ENCODE measurements around the gene ABAT.
"Not testable (repeated sequence)": the region's sequence is repeated elsewhere in the genome, so short reads cannot be mapped to it uniquely, and the experiment has no call there.

ABAT gene

DNA sequence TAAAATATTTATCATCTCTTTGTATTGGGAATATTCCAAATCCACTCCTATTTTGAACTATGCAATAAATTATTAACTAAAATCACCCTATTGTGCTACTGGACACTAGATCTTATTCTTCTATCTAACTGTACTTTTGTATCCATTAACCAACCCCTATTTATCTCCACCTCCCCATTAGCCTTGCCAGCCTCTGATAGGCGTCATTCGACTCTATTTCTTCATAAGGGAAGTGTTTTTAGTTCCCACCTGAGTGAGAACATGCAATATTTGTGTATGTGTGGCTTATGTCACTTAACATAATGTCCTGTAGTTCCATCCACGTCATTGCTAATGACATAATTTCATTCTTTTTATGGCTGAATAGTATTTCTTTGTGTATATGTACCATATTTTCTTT lies 99.1 kb downstream of the ABAT start:
- in situ Hi-C loops (cut with MboI; ENCODE audit: low sequenced_read_pairs) = no loop called here

- in situ Hi-C loops (cut with MboI; ENCODE audit: low sequenced_read_pairs) = no loop called here
Measured at GRCh38 chr16:8774208-8774607, 99.8 kb downstream of the ABAT start.

DNA sequence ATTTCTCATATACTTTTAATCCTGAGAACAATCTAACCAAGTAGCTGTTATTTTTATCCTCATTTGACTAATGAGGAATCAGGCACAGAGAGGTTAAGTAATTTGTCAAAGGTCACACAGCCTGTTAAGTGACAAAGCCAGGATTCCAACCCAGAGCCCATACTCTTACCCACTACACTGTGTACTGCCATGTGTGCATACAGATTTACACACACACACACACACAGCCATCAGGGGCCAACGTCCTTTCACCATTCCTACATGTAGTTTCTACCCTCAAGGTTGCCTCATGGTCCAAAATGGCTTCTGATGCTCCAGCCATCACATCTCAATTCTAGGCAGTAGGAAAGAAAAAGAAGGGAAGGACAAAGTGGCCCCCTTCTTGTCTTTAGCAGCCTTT lies 100.9 kb downstream of the ABAT start:
- in situ Hi-C loops (cut with MboI; ENCODE audit: low sequenced_read_pairs) = loop anchor here (25.0 kb wide), 1 partner anchor 213 kb away; no protein-coding TSS in a partner anchor

- in situ Hi-C loops (cut with MboI; ENCODE audit: low sequenced_read_pairs) = loop anchor here (25.0 kb wide), 1 partner anchor 214 kb away; no protein-coding TSS in a partner anchor
Measured at GRCh38 chr16:8776129-8776584, 101.7 kb downstream of the ABAT start.

DNA sequence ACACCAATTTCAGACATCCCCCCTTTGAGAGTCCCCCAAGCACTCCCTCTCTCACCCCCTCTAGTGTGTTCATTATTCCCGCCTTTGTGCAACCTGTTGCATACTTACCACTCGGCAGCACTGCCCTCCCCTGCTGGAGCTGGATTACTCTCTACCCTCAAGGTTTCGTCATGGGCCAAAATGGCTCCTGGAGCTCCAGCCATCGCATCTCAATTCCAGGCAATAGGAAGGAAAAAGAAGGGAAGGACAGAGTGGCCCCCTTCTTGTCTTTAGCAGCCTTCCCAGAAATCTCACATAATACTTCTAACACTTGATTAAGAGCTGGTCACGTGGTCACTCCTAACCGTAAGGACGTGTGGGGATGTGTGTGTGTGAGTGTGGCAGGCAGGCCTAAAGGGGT lies 102.8 kb downstream of the ABAT start:
- in situ Hi-C loops (cut with MboI; ENCODE audit: low sequenced_read_pairs) = loop anchor here (25.0 kb wide), 1 partner anchor 215 kb away; no protein-coding TSS in a partner anchor

DNA sequence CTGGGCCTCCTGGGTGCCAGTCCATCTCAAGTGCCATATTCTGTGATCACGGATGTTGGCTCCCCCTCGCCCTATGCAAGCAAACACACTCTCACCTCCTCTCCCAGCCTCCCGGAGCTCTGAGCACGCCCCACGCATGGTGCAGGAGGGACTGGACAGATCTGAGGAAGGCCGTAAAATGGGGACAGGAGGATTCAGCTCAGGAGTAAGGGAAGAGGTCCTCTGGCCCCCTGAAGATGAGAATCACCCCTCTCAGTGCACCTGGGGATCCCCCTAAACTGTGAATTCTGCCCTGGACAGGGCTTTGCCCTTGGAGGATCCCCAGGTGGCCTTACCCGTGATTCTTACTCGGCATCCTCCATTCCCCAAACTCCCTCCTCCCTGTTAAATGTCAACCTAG lies 107.4 kb downstream of the ABAT start:
- in situ Hi-C loops (cut with MboI; ENCODE audit: low sequenced_read_pairs) = loop anchor here (25.0 kb wide), 1 partner anchor 219 kb away; no protein-coding TSS in a partner anchor

DNA sequence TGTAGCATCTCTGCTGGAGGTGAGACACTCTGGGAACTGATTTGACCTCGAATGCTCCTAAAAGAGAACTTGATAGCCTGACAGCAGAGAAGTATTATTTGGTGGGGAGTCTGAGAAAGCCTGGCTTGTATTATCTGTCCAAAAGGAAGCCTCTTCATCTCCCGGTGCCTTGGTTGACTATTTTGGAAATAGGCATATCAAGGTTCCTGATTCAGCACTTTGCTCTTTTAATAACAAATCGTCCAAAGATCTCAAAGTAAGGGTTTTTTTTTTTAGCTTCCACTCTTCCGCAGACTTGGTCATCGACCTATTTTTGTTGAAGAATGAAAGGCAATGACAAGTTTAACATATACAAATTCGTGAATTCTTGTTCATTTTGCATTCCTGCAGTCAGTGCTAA lies 108.3 kb downstream of the ABAT start:
- in situ Hi-C loops (cut with MboI; ENCODE audit: low sequenced_read_pairs) = loop anchor here (25.0 kb wide), 1 partner anchor 220 kb away; no protein-coding TSS in a partner anchor

DNA sequence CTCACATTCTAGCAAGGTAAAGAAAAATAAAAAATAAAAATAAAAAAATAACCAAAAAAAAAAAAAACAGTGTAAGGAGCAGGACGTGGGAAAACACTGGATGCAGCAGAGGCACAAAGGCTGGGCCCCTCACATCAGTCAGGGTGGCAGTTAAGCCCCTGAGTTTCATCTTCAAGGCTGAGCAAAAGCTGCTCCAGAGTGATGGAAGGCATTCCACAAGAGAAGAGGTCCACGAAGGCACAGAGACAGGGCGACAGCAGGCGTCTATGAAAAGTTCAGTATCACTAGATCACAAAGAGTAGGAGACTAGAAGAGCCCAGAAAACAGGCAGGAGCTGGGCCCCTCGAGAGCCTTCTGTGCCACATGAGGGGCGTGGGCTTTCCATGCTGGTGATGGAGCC lies 111.0 kb downstream of the ABAT start:
- in situ Hi-C loops (cut with MboI; ENCODE audit: low sequenced_read_pairs) = loop anchor here (25.0 kb wide), 1 partner anchor 223 kb away; no protein-coding TSS in a partner anchor

GRCh38 chr16:8786316-8786715 lies 111.9 kb downstream of the ABAT start:
- in situ Hi-C loops (cut with MboI; ENCODE audit: low sequenced_read_pairs) = loop anchor here (25.0 kb wide), 1 partner anchor 224 kb away; no protein-coding TSS in a partner anchor

DNA sequence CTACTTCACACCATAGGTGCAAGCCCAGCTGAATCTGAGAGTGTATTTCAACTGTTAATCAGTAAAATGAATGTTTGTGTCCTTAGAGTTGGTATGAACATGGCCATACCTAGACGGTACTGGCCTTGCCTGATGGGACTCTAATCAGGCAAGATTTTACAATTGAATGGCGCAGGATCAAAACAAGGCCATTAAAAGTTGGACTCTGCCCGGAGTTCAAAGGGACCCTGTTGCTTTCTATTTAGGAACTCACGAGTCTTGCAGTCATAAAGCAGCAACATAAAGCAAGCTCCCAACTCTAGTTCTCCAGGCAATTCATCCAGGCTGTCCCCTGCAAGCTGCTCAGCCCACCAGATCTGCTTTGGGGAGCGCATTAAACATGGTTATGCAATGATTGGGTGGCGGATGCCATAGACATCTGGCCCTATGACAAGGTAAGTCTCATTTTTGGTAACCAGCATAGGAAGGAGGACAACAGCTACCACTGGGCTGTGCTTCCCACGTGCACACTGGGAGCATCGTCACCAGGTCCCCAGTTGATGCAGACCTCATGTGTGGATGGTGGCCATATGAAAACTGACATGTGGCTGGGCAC lies 114.3 kb downstream of the ABAT start:
- in situ Hi-C loops (cut with MboI; ENCODE audit: low sequenced_read_pairs) = loop anchor here (25.0 kb wide), 1 partner anchor 226 kb away; no protein-coding TSS in a partner anchor

DNA sequence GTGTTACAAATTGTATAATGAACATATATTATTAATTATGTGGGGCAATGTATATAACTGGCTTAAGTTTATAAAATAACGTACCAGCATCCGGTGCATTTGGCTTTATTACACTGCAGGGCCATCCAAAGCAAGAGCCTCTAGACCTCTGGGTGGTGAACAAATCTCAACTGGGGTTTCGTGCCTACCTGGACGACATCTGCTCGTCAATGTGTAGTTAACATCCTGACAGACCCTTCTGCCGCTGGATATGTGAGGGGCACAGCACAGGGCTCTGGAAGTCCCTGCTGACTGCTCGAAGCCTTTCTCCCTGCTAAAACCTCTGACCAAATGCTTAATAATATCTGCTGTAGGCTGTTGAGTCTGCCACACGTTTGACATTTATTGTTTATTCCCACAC lies 120.7 kb downstream of the ABAT start:
- in situ Hi-C loops (cut with MboI; ENCODE audit: low sequenced_read_pairs) = loop anchor here (25.0 kb wide), 1 partner anchor 233 kb away; no protein-coding TSS in a partner anchor

DNA sequence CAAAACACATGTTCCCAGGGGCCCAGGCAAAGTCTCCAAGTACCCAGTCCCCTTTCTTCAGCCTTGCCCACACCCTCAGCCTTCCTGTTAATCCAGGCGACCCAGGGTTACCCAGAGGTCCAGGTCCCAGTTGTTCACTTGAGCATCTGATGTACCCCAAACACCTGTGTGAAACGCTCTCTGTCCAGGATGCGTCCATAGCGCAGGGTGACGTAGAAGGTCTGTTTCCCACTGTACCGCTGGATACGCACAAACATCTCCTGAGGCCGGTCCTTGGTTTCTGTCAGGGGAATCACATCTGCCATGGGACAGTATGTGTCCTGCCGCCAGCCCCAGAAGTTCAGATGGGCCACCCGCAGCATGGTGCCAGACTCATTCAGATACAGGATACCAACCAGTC lies 121.4 kb downstream of the ABAT start:
- in situ Hi-C loops (cut with MboI; ENCODE audit: low sequenced_read_pairs) = loop anchor here (25.0 kb wide), 1 partner anchor 234 kb away; no protein-coding TSS in a partner anchor

GRCh38 chr16:8796469-8797363 lies 122.3 kb downstream of the ABAT start:
- in situ Hi-C loops (cut with MboI; ENCODE audit: low sequenced_read_pairs) = loop anchor here (25.0 kb wide), 1 partner anchor 234 kb away; no protein-coding TSS in a partner anchor

DNA sequence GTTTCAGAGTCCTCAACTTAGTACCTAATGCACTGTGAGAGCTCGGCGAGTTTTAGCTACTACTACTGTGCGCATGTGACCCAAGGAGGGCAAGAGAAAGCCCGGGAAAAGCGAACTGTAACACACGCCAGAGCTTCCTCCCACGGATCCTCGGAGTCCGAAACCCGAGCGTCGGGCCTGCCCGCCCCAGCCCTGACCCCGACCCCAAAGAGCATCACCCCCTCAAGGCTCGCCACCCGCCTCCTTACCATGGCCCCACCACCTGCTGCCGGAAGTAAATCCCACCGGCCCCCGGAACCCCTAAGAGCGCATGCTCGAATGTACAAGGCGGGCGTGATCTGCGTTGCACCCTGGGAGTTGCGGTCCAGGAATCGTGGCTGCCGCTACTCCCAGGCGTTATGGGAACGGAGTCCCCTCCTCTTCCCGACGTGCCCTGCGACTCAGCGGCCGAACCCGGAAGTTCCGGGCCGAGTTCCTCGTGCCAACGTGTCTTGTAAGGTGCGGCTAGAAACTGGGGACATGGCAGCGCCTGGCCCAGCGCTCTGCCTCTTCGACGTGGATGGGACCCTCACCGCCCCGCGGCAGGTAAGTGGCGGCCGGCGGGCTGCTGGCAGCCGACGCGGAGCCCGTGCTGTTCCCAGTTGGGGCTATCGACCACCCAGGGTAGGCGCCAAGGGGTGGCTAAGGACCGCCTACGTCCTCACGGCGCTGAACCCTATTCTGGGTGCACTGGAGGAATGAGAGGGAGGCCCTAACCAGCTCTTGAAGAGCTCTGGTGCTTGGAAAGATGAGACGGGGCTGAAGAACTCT lies 123.2 kb downstream of the ABAT start, which contains the start of the genes PMM2 and TMEM186:
PMM2 (plus strand) TSS at position 476 of the 810 bp plus-strand sequence; CDS start at position 520, 44 bp downstream.
TMEM186 (minus strand) TSS at position 276 of the 810 bp plus-strand sequence; CDS start at position 251, 25 bp downstream.
- in situ Hi-C loops (cut with MboI; ENCODE audit: low sequenced_read_pairs) = loop anchor here (25.0 kb wide), 1 partner anchor 235 kb away; no protein-coding TSS in a partner anchor

GRCh38 chr16:8798174-8798527 lies 123.7 kb downstream of the ABAT start:
- in situ Hi-C loops (cut with MboI; ENCODE audit: low sequenced_read_pairs) = loop anchor here (25.0 kb wide), 1 partner anchor 236 kb away; no protein-coding TSS in a partner anchor

- in situ Hi-C loops (cut with MboI; ENCODE audit: low sequenced_read_pairs) = loop anchor here (25.0 kb wide), 1 partner anchor 236 kb away; no protein-coding TSS in a partner anchor
Measured at GRCh38 chr16:8798535-8799157, 124.2 kb downstream of the ABAT start.

DNA sequence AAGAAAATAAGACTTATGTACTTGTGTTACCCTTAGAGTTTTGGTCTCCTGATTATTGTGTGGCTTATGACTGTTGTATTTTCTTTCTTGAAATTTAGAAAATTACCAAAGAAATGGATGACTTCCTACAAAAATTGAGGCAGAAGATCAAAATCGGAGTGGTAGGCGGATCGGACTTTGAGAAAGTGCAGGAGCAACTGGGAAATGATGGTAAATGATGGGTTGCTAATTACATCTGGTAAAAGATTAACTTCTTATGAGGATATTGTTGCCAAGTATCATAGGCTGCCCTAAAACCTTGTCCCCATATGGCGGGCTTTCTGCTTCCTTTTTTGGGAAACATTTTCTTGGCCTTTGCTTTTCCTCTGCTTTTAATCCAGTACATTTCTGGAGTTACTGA lies 127.3 kb downstream of the ABAT start:
- in situ Hi-C loops (cut with MboI; ENCODE audit: low sequenced_read_pairs) = no loop called here

- in situ Hi-C loops (cut with MboI; ENCODE audit: low sequenced_read_pairs) = not testable (repeated sequence)
Measured at GRCh38 chr16:8803733-8804132, 129.3 kb downstream of the ABAT start.

DNA sequence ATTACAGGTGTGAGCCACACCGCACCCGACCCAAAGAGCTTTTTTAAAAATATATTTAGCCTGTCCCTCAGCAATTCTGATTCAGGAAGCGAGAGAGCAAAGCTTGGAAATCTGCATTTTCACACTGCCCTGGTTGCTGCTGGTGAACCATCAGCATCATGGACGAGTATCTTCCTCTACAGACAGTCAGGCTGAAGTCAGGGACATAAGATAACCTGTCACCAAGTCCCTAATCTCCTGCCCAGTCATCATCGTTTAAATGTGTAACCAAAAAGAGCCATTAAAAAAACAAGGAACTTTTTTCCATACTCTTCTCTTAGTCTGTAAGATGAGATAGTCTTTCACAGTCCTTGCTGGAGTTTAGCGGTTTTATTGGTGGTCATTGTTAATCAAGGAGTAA lies 129.9 kb downstream of the ABAT start:
- in situ Hi-C loops (cut with MboI; ENCODE audit: low sequenced_read_pairs) = no loop called here
